Activated T-cell treated with anti-CD3 and anti-CD28 coated beads for 24 hours (primary cell): ENCODE results near the gene MAD2L1BP.
A peak's percentile ranks its signal among the peaks of the same experiment; 100 is the strongest.

Experiments used
- DNase-seq: peaks from one replicate; pipeline ENCODE4 v3.0.0-alpha.2; 2020; ENCODE audit warnings: low read depth

Gene MAD2L1BP

DNA sequence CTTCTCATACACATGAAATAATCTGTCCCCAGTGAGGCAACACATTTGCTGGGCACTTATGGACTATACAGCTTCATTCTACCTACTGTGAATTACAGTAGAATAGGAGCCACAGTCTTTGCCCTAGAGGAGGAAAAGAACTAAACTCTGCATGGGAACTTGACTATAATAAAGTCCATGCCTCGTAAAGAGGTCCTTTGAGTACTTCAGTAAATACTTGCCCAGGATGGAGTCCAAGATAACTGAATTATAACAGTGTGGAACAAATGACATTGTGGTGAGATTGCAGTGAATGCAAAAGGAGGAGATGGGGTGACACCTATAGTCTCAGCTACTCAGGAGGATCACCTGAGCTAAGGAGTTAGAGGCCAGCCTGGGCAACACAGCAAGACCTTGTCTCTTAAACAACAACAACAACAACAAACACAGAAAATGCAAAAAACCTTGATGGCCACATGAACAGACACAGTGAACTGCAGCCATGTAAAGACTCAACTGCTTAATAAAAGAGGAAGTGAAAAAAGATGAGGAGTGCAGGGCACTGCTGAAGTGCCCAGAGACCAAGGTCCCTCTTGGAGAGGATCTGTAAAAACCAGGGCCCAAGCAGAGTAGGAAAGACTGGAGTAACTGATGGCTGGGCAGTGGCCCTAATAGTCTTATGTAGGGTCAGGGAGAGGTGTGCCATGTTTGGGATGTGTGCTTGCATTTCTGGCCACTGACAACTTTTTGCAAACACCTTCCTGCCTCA, 48.2 kb downstream of the MAD2L1BP start:
- DNase-seq: no peak

DNA sequence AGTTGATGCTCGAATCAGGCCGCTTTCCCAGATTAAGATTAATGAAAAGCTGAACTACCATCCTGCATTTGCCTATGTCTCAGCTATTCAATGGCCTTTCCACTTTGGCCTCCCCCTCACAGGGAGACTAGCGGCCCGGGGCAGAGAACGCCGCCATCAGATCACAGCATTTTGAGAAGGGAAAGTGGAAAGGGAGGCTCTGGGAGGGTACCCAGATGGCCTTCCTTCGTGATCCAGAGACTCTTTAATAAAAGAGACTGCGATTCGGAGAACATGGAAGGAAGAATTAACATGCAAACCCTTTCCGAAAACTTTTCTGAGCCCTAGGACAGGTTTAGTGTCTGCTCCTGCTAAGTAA, 51.4 kb downstream of the MAD2L1BP start:
- DNase-seq: no peak

DNA sequence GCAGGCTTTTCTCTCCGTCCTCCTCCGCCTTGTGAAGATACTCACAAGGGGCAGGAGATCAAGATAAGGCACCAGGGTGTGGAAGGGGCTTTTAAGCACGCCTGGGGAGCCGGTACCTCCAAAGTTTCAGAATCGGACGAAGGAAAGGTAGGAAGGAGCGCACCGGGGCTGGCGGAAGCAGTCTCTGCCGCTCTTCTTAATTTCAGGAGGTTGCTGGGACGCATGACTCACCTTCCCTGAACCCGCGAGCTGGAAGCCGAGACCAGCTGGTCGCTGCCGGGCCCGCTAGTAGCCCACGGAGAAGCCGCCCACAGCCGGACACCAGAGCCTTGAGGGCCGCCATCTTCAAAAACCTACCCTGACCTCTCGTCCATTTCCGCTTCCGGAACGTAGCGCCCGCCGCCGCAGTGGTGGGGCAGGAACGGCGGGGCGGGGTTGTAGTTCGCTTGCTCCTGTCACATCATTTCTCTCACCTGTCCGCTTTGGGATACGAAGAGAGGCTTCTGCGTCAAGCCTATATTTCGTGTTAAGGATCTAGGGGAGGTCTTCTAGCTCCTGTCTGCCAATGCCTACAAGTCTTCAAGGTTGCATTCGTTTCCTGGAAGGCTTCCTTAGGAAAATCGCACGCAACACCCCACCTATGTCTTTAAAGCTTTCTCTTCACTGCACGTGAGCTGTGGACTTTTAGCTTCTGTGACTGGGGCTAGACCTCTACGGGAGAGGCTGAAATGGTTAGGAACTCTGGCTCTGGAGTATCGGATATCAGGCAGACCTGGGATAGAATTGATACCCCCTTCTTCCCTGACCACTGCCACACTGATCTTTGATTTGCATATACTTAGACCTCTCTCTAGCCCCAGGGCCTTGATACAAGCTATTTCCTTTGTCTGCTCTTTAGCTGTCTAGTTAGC, 52.1 kb downstream of the MAD2L1BP start, which contains the start of gene MRPS18A:
MRPS18A (minus strand) TSS at position 355 of the 911 bp plus-strand sequence; CDS start at position 343, 12 bp downstream.
- DNase-seq: peak; percentile 80

DNA sequence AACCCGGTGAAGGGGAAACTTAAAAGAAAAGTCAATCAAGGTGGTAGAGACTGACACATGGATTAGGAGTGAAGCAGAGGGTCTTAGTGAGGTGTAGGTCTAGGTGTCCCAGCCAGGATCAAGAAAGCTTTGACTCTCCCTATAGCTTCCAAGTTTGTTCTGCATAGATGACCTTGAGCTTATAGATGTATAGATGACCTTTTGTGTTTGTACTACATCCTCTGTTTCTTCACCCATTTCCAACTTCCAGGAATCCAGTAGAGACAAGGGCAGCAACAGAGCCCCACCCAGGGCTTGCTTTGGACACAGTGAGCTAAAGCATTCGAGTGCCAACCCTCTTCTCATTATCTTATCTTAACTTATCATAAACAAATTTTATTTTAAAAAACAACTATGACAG, 53.8 kb downstream of the MAD2L1BP start:
- no peak for DNase-seq
